ENCODE results near the gene AAR2.

AAR2 gene

GRCh38 chr20:36268440-36269342, 32.4 kb downstream of the AAR2 start:
- Histone ChIP-seq H3K4me3 (ENCODE audit: insufficient read depth, low read depth, low read length, poor library complexity, severe bottlenecking) (no peak overlapping the region), H3K4me1 (ENCODE audit: control insufficient read depth, insufficient read depth, low read length, poor library complexity, severe bottlenecking) (no peaks in the 10 kb centered on the region), H3K9me3 (ENCODE audit: control insufficient read depth, low read length) (no peaks in the 10 kb centered on the region), H3K27ac (ENCODE audit: insufficient read depth, low read length, poor library complexity, severe bottlenecking) (no peak overlapping the region), H3K27me3 (replicated peaks; ENCODE audit: control insufficient read depth, insufficient read depth, low read length, poor library complexity, severe bottlenecking) (no peaks in the 10 kb centered on the region), H3K36me3 (ENCODE audit: control insufficient read depth, insufficient read depth, low read length) (no peaks in the 10 kb centered on the region)
- no peak for DNase-seq

GRCh38 chr20:36269507-36269906, 33.2 kb downstream of the AAR2 start:
- Histone ChIP-seq H3K4me3 (ENCODE audit: insufficient read depth, low read depth, low read length, poor library complexity, severe bottlenecking) (no peak overlapping the region), H3K27ac (ENCODE audit: insufficient read depth, low read length, poor library complexity, severe bottlenecking) (no peak overlapping the region), H3K36me3 (ENCODE audit: control insufficient read depth, insufficient read depth, low read length) (no peaks in the 10 kb centered on the region), H3K9me3 (ENCODE audit: control insufficient read depth, low read length) (no peaks in the 10 kb centered on the region), H3K4me1 (ENCODE audit: control insufficient read depth, insufficient read depth, low read length, poor library complexity, severe bottlenecking) (no peaks in the 10 kb centered on the region), H3K27me3 (replicated peaks; ENCODE audit: control insufficient read depth, insufficient read depth, low read length, poor library complexity, severe bottlenecking) (no peaks in the 10 kb centered on the region)
- DNase-seq, result no peak

GRCh38 chr20:36270744-36271638, 34.7 kb downstream of the AAR2 start:
- Histone ChIP-seq H3K4me1 (ENCODE audit: control insufficient read depth, insufficient read depth, low read length, poor library complexity, severe bottlenecking) (no peaks in the 10 kb centered on the region), H3K27me3 (replicated peaks; ENCODE audit: control insufficient read depth, insufficient read depth, low read length, poor library complexity, severe bottlenecking) (no peaks in the 10 kb centered on the region)

GRCh38 chr20:36271639-36272546, 35.6 kb downstream of the AAR2 start:
- H3K9me3 ChIP-seq (ENCODE audit: control insufficient read depth, low read length), result no peaks in the 10 kb centered on the region
- no peaks in the 10 kb centered on the region for H3K4me1 ChIP-seq (ENCODE audit: control insufficient read depth, insufficient read depth, low read length, poor library complexity, severe bottlenecking)
- no peak overlapping the region for H3K4me3 ChIP-seq (ENCODE audit: insufficient read depth, low read depth, low read length, poor library complexity, severe bottlenecking)
- H3K27ac ChIP-seq (ENCODE audit: insufficient read depth, low read length, poor library complexity, severe bottlenecking), result no peak overlapping the region
- H3K27me3 ChIP-seq (replicated peaks; ENCODE audit: control insufficient read depth, insufficient read depth, low read length, poor library complexity, severe bottlenecking), result no peaks in the 10 kb centered on the region
- no peak for DNase-seq
- no peaks in the 10 kb centered on the region for H3K36me3 ChIP-seq (ENCODE audit: control insufficient read depth, insufficient read depth, low read length)

More at GRCh38 chr20:36270744-36271638, 34.7 kb downstream of the AAR2 start:
- Histone ChIP-seq H3K27ac (ENCODE audit: insufficient read depth, low read length, poor library complexity, severe bottlenecking) (no peak overlapping the region), H3K9me3 (ENCODE audit: control insufficient read depth, low read length) (no peaks in the 10 kb centered on the region), H3K4me3 (ENCODE audit: insufficient read depth, low read depth, low read length, poor library complexity, severe bottlenecking) (no peak overlapping the region), H3K36me3 (ENCODE audit: control insufficient read depth, insufficient read depth, low read length) (no peaks in the 10 kb centered on the region)
- no peak for DNase-seq

- no peak for DNase-seq
- Histone ChIP-seq H3K27ac (ENCODE audit: insufficient read depth, low read length, poor library complexity, severe bottlenecking) (no peak overlapping the region), H3K4me3 (ENCODE audit: insufficient read depth, low read depth, low read length, poor library complexity, severe bottlenecking) (no peak overlapping the region), H3K36me3 (ENCODE audit: control insufficient read depth, insufficient read depth, low read length) (no peaks in the 10 kb centered on the region), H3K9me3 (ENCODE audit: control insufficient read depth, low read length) (no peaks in the 10 kb centered on the region), H3K27me3 (replicated peaks; ENCODE audit: control insufficient read depth, insufficient read depth, low read length, poor library complexity, severe bottlenecking) (no peaks in the 10 kb centered on the region), H3K4me1 (ENCODE audit: control insufficient read depth, insufficient read depth, low read length, poor library complexity, severe bottlenecking) (no peaks in the 10 kb centered on the region)
Measured at GRCh38 chr20:36272547-36273220, 36.4 kb downstream of the AAR2 start.

- Histone ChIP-seq H3K27ac (ENCODE audit: insufficient read depth, low read length, poor library complexity, severe bottlenecking) (no peak overlapping the region), H3K9me3 (ENCODE audit: control insufficient read depth, low read length) (no peaks in the 10 kb centered on the region), H3K27me3 (replicated peaks; ENCODE audit: control insufficient read depth, insufficient read depth, low read length, poor library complexity, severe bottlenecking) (no peaks in the 10 kb centered on the region), H3K4me1 (ENCODE audit: control insufficient read depth, insufficient read depth, low read length, poor library complexity, severe bottlenecking) (no peaks in the 10 kb centered on the region), H3K36me3 (ENCODE audit: control insufficient read depth, insufficient read depth, low read length) (no peaks in the 10 kb centered on the region), H3K4me3 (ENCODE audit: insufficient read depth, low read depth, low read length, poor library complexity, severe bottlenecking) (no peak overlapping the region)
- DNase-seq, result no peak
Measured at GRCh38 chr20:36273414-36274180, 37.3 kb downstream of the AAR2 start.

GRCh38 chr20:36274181-36274841, 38.0 kb downstream of the AAR2 start:
- Histone ChIP-seq H3K27ac (ENCODE audit: insufficient read depth, low read length, poor library complexity, severe bottlenecking) (no peak overlapping the region), H3K4me1 (ENCODE audit: control insufficient read depth, insufficient read depth, low read length, poor library complexity, severe bottlenecking) (no peaks in the 10 kb centered on the region), H3K4me3 (ENCODE audit: insufficient read depth, low read depth, low read length, poor library complexity, severe bottlenecking) (no peak overlapping the region), H3K36me3 (ENCODE audit: control insufficient read depth, insufficient read depth, low read length) (no peaks in the 10 kb centered on the region), H3K27me3 (replicated peaks; ENCODE audit: control insufficient read depth, insufficient read depth, low read length, poor library complexity, severe bottlenecking) (no peaks in the 10 kb centered on the region), H3K9me3 (ENCODE audit: control insufficient read depth, low read length) (no peaks in the 10 kb centered on the region)
- DNase-seq, result no peak

GRCh38 chr20:36275011-36275410, 38.7 kb downstream of the AAR2 start:
- H3K27me3 ChIP-seq (replicated peaks; ENCODE audit: control insufficient read depth, insufficient read depth, low read length, poor library complexity, severe bottlenecking), result no peaks in the 10 kb centered on the region
- H3K4me3 ChIP-seq (ENCODE audit: insufficient read depth, low read depth, low read length, poor library complexity, severe bottlenecking), result no peak overlapping the region
- DNase-seq, result no peak
- H3K4me1 ChIP-seq (ENCODE audit: control insufficient read depth, insufficient read depth, low read length, poor library complexity, severe bottlenecking), result no peaks in the 10 kb centered on the region
- H3K27ac ChIP-seq (ENCODE audit: insufficient read depth, low read length, poor library complexity, severe bottlenecking), result no peak overlapping the region
- H3K9me3 ChIP-seq (ENCODE audit: control insufficient read depth, low read length), result no peaks in the 10 kb centered on the region
- no peaks in the 10 kb centered on the region for H3K36me3 ChIP-seq (ENCODE audit: control insufficient read depth, insufficient read depth, low read length)
